H9 (cell line): ENCODE measurements around the gene ALDH1L1. TPM values are rescaled to one million over a fixed set of nuclear protein-coding genes. Genes with fewer than 3 reads are reported as not detected.

Experiments
- DNase-seq: peaks from one replicate; pipeline ENCODE4 v3.0.0-alpha.2; 2017
- H2AFZ ChIP-seq: one replicate; pipeline ENCODE4 v1.6.1; 2013; ENCODE audit warnings: mild to moderate bottlenecking, low read length, control low read depth, moderate library complexity
- H2AK5ac ChIP-seq: 2 replicates; pipeline ENCODE4 v1.6.1; 2013; ENCODE audit warnings: low read length, control low read depth, mixed read lengths; ENCODE audit not compliant: insufficient read length
- H2BK120ac ChIP-seq: one replicate; pipeline ENCODE4 v1.6.1; 2013; ENCODE audit warnings: low read depth, mild to moderate bottlenecking, low read length, control low read depth, inconsistent platforms; ENCODE audit not compliant: poor library complexity, severe bottlenecking
- H2BK12ac ChIP-seq: 2 replicates; pipeline ENCODE4 v1.6.1; 2013; ENCODE audit warnings: low read length, control low read depth, mixed read lengths, low read depth; ENCODE audit not compliant: insufficient read length
- H2BK15ac ChIP-seq: 2 replicates; pipeline ENCODE4 v1.6.1; 2013; ENCODE audit warnings: low read depth, low read length, control low read depth
- H2BK20ac ChIP-seq: one replicate; pipeline ENCODE4 v1.6.1; 2013; ENCODE audit warnings: low read depth, mild to moderate bottlenecking, low read length, control low read depth, inconsistent platforms; ENCODE audit not compliant: poor library complexity, severe bottlenecking
- H2BK5ac ChIP-seq: 2 replicates; pipeline ENCODE4 v1.6.1; 2013; ENCODE audit warnings: low read length, control low read depth, mixed read lengths; ENCODE audit not compliant: insufficient read length
- H3K14ac ChIP-seq: 2 replicates; pipeline ENCODE4 v1.6.1; 2013; ENCODE audit warnings: low read length, control low read depth; ENCODE audit not compliant: insufficient read depth
- H3K18ac ChIP-seq: 2 replicates; pipeline ENCODE4 v1.6.1; 2013; ENCODE audit warnings: low read depth, mild to moderate bottlenecking, mixed read lengths, low read length, control low read depth; ENCODE audit not compliant: insufficient read length
- H3K23ac ChIP-seq: 2 replicates; pipeline ENCODE4 v1.6.1; 2013; ENCODE audit warnings: low read length, control low read depth, mixed read lengths, low read depth; ENCODE audit not compliant: insufficient read length
- H3K23me2 ChIP-seq: 2 replicates; pipeline ENCODE4 v1.6.1; 2013; ENCODE audit warnings: low read depth, mild to moderate bottlenecking, mixed read lengths, low read length, control low read depth; ENCODE audit not compliant: insufficient read length, poor library complexity, severe bottlenecking
- H3K27ac ChIP-seq: 2 replicates; pipeline ENCODE4 v1.5.1; 2013; ENCODE audit warnings: low read length, control low read depth, mixed read lengths, low read depth; ENCODE audit not compliant: insufficient read length
- H3K27me3 ChIP-seq: 2 replicates; pipeline ENCODE4 v1.6.1; 2013; ENCODE audit warnings: low read length, control low read depth, inconsistent platforms; ENCODE audit not compliant: insufficient read depth
- H3K4ac ChIP-seq: 2 replicates; pipeline ENCODE4 v1.6.1; 2013; ENCODE audit warnings: low read depth, mild to moderate bottlenecking, control low read depth, inconsistent platforms, low read length, moderate library complexity
- H3K4me1 ChIP-seq: 2 replicates; pipeline ENCODE4 v1.6.1; 2013; ENCODE audit warnings: low read length, control low read depth, inconsistent platforms; ENCODE audit not compliant: insufficient read depth
- H3K4me2 ChIP-seq: 2 replicates; pipeline ENCODE4 v1.6.1; 2013; ENCODE audit warnings: low read length, control low read depth, mixed read lengths; ENCODE audit not compliant: insufficient read length, insufficient read depth
- H3K56ac ChIP-seq: 2 replicates; pipeline ENCODE4 v1.6.1; 2013; ENCODE audit warnings: low read depth, mild to moderate bottlenecking, mixed read lengths, low read length, control low read depth; ENCODE audit not compliant: insufficient read length
- H3K79me1 ChIP-seq: 2 replicates; pipeline ENCODE4 v1.6.1; 2013; ENCODE audit warnings: low read depth, mild to moderate bottlenecking, moderate library complexity, low read length, control low read depth, inconsistent platforms; ENCODE audit not compliant: insufficient read depth, poor library complexity, severe bottlenecking
- H3K79me2 ChIP-seq: 2 replicates; pipeline ENCODE4 v1.6.1; 2013; ENCODE audit warnings: low read length, control low read depth, inconsistent platforms; ENCODE audit not compliant: insufficient read depth
- H3K9ac ChIP-seq: 2 replicates; pipeline ENCODE4 v1.6.1; 2013; ENCODE audit warnings: low read length, control low read depth, mixed read lengths; ENCODE audit not compliant: insufficient read length; ENCODE audit errors: extremely low read depth
- H3K9me3 ChIP-seq: one replicate; pipeline ENCODE4 v1.6.1; 2013; ENCODE audit warnings: low read depth, low read length, inconsistent platforms; ENCODE audit not compliant: control insufficient read depth
- H3T11ph ChIP-seq: one replicate; pipeline ENCODE4 v1.6.1; 2013; ENCODE audit warnings: mild to moderate bottlenecking, low read length, control low read depth, inconsistent platforms
- H4K20me1 ChIP-seq: one replicate; pipeline ENCODE4 v1.6.1; 2013; ENCODE audit not compliant: control insufficient read depth, insufficient read length, insufficient read depth
- H4K5ac ChIP-seq: 2 replicates; pipeline ENCODE4 v1.6.1; 2013; ENCODE audit warnings: low read depth, mild to moderate bottlenecking, mixed read lengths, low read length, control low read depth; ENCODE audit not compliant: insufficient read length
- H4K8ac ChIP-seq: replicated peaks from 2 replicates; pipeline ENCODE4 v1.6.1; 2013; ENCODE audit warnings: low read length, control low read depth, mixed read lengths, low read depth; ENCODE audit not compliant: insufficient read length
- H4K91ac ChIP-seq: 2 replicates; pipeline ENCODE4 v1.6.1; 2013; ENCODE audit warnings: low read depth, mild to moderate bottlenecking, moderate library complexity, mixed read lengths, low read length, control low read depth; ENCODE audit not compliant: insufficient read length
- H3K27ac Mint-ChIP-seq, 3 experiments: 2 replicates in 2 of 3; 3 replicates in 1 of 3; pipeline ENCODE4 v1.8.0; 2020 to 2021; ENCODE audit warnings: mixed read lengths in 3 of 3, mild to moderate bottlenecking in 1 of 3, moderate library complexity in 1 of 3
- H3K27me3 Mint-ChIP-seq: 2 replicates; pipeline ENCODE4 v1.8.0; 2021; ENCODE audit warnings: low read depth, mild to moderate bottlenecking, moderate library complexity, mixed read lengths
- H3K36me3 Mint-ChIP-seq, 3 experiments: 2 replicates in 2 of 3; 3 replicates in 1 of 3; pipeline ENCODE4 v1.8.0; 2020 to 2021; ENCODE audit warnings: low read depth in 3 of 3, mixed read lengths in 3 of 3; ENCODE audit not compliant: insufficient read depth in 1 of 3
- H3K4me1 Mint-ChIP-seq, 2 experiments: 2 replicates each; pipeline ENCODE4 v1.8.0; 2020; ENCODE audit warnings: mixed read lengths in 2 of 2
- H3K4me3 Mint-ChIP-seq, 2 experiments: 2 replicates in 1 of 2; 3 replicates in 1 of 2; pipeline ENCODE4 v1.8.0; 2020 to 2021; ENCODE audit warnings: mild to moderate bottlenecking in 2 of 2, mixed read lengths in 2 of 2, moderate library complexity in 1 of 2
- H3K9me3 Mint-ChIP-seq, 2 experiments: 2 replicates in 1 of 2; 3 replicates in 1 of 2; pipeline ENCODE4 v1.8.0; 2020; ENCODE audit warnings: mild to moderate bottlenecking in 2 of 2, mixed read lengths in 2 of 2, moderate library complexity in 1 of 2
- WGBS: extraction: QIAGEN DNeasy Blood & Tissue Kit; methylation state at CpG from one replicate; pipeline ENCODE4 v1.1.7; 2013; ENCODE audit warnings: missing lambda C conversion rate, low lambda C conversion rate, mixed read lengths; ENCODE audit not compliant: insufficient read length; ENCODE audit errors: extremely low coverage; 5-methylcytosine and 5-hydroxymethylcytosine counted together
- total RNA-seq: library from RNA; stranded (reverse); gene quantifications from 2 replicates; pipeline ENCODE4 v1.2.1, GENCODE V29; 2021
- TF ChIP-seq, protein P1 (sequence below): fragments of 200-600 bp; sonication (generic); conservative IDR thresholded peaks from 3 replicates; pipeline ENCODE4 v1.8.0; 2021; ENCODE audit warnings: antibody characterized with exemption, mild to moderate bottlenecking

Gene ALDH1L1
- total RNA-seq, 1 experiment from 2014 or later = 0.90 TPM

GRCh38 chr3:126155819-126156218 lies 24.6 kb downstream of the ALDH1L1 start:
- H2BK12ac ChIP-seq = no peak overlapping the region
- no peak overlapping the region for H4K91ac ChIP-seq
- H3K56ac ChIP-seq = no peak overlapping the region
- H3K23ac ChIP-seq = no peak overlapping the region
- WGBS = no CpG with 5 or more reads among the region's 6 CpGs
- H4K8ac ChIP-seq = no peak overlapping the region
- H4K20me1 ChIP-seq = no peaks in the 10 kb centered on the region
- TF ChIP-seq, protein P1, sequence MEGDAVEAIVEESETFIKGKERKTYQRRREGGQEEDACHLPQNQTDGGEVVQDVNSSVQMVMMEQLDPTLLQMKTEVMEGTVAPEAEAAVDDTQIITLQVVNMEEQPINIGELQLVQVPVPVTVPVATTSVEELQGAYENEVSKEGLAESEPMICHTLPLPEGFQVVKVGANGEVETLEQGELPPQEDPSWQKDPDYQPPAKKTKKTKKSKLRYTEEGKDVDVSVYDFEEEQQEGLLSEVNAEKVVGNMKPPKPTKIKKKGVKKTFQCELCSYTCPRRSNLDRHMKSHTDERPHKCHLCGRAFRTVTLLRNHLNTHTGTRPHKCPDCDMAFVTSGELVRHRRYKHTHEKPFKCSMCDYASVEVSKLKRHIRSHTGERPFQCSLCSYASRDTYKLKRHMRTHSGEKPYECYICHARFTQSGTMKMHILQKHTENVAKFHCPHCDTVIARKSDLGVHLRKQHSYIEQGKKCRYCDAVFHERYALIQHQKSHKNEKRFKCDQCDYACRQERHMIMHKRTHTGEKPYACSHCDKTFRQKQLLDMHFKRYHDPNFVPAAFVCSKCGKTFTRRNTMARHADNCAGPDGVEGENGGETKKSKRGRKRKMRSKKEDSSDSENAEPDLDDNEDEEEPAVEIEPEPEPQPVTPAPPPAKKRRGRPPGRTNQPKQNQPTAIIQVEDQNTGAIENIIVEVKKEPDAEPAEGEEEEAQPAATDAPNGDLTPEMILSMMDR = no peak
- no peaks in the 10 kb centered on the region for H3K9me3 ChIP-seq
- H3K27ac ChIP-seq = no peak overlapping the region
- H3K36me3 Mint-ChIP-seq = peaks cover 0 to 5% (median 2%) of the 10 kb centered on the region in 3 experiments; a peak in 2 of 7 replicates
- H3K4me1 ChIP-seq = no peaks in the 10 kb centered on the region
- no peak for DNase-seq
- no peaks in the 10 kb centered on the region for H3K23me2 ChIP-seq
- no peaks in the 10 kb centered on the region for H3K79me1 ChIP-seq
- no peak overlapping the region for H3K4me2 ChIP-seq
- no peak overlapping the region; the same call in 1 of the 2 replicates for H3K14ac ChIP-seq
- no peaks in the 10 kb centered on the region; a peak in 1 of 5 replicates for H3K9me3 Mint-ChIP-seq
- no peak overlapping the region for H4K5ac ChIP-seq
- no peaks in the 10 kb centered on the region for H3K79me2 ChIP-seq
- peaks cover 9% of the 10 kb centered on the region for H3K27me3 Mint-ChIP-seq
- H3K27me3 ChIP-seq = no peaks in the 10 kb centered on the region
- no peak overlapping the region for H3K18ac ChIP-seq
- H2BK15ac ChIP-seq = no peak overlapping the region
- no peak overlapping the region for H2AK5ac ChIP-seq
- H3T11ph ChIP-seq = no peak overlapping the region
- no peak overlapping the region for H3K9ac ChIP-seq
- no peak overlapping the region for H2BK20ac ChIP-seq
- H3K4me3 Mint-ChIP-seq = no peak overlapping the region; a peak in 1 of 5 replicates
- no peak overlapping the region for H3K27ac Mint-ChIP-seq
- no peak overlapping the region for H2BK5ac ChIP-seq
- no peak overlapping the region for H2BK120ac ChIP-seq
- H3K4me1 Mint-ChIP-seq = 0 out of 4 replicates have a peak, but pooled peaks cover 0 to 6% of the 10 kb centered on the region in 2 experiments
- no peak overlapping the region for H3K4ac ChIP-seq
- H2AFZ ChIP-seq = no peak overlapping the region
